HEK293T (cell line): ENCODE measurements around the gene TYRP1.
A peak's percentile ranks its signal among the peaks of the same experiment; 100 is the strongest.

Experiments used
- CTCF ChIA-PET: fragments of 350-600 bp; formaldehyde crosslinking; extraction: SDS; loops from one replicate; lab custom pipeline; 2021; ENCODE audit warnings: antibody characterized with exemption, inconsistent platforms; lab: Yijun Ruan, JAX
- POLR2A ChIA-PET: fragments of 350-600 bp; formaldehyde crosslinking; extraction: SDS; loops from one replicate; lab custom pipeline; 2020; ENCODE audit warnings: antibody characterized with exemption, inconsistent platforms; lab: Yijun Ruan, JAX
- DNase-seq: peaks from one replicate; pipeline ENCODE4 v3.0.0; 2012; ENCODE audit warnings: mixed read lengths; ENCODE audit errors: extremely low spot score
- ARNT ChIP-seq: fragments of 450-650 bp; IDR thresholded peaks from 2 replicates; pipeline ENCODE4 v1.6.1; 2017; ENCODE audit warnings: mild to moderate bottlenecking
- BHLHE40 ChIP-seq: fragments of 450-650 bp; IDR thresholded peaks from 2 replicates; pipeline ENCODE4 v1.6.1; 2016; ENCODE audit warnings: mild to moderate bottlenecking, moderate library complexity, borderline replicate concordance
- CTBP1 ChIP-seq: fragments of 450-650 bp; IDR thresholded peaks from 2 replicates; pipeline ENCODE4 v1.6.1; 2016; ENCODE audit warnings: borderline replicate concordance
- ELF4 ChIP-seq: fragments of 450-650 bp; IDR thresholded peaks from 2 replicates; pipeline ENCODE4 v1.6.1; 2017; ENCODE audit warnings: antibody characterized with exemption
- FOXA1 ChIP-seq: fragments of 450-650 bp; IDR thresholded peaks from 2 replicates; pipeline ENCODE4 v1.6.1; 2016; ENCODE audit warnings: mild to moderate bottlenecking
- FOXK2 ChIP-seq: fragments of 450-650 bp; IDR thresholded peaks from 2 replicates; pipeline ENCODE4 v1.6.1; 2016; ENCODE audit warnings: mild to moderate bottlenecking
- FOXM1 ChIP-seq: fragments of 450-650 bp; IDR thresholded peaks from 2 replicates; pipeline ENCODE4 v1.6.1; 2017; ENCODE audit warnings: mild to moderate bottlenecking, borderline replicate concordance
- HDGF ChIP-seq: fragments of 450-650 bp; IDR thresholded peaks from 2 replicates; pipeline ENCODE4 v1.6.1; 2017; ENCODE audit warnings: antibody characterized with exemption, borderline replicate concordance
- L3MBTL2 ChIP-seq: fragments of 450-650 bp; conservative IDR thresholded peaks from 2 replicates; pipeline ENCODE4 v1.6.1; 2016; ENCODE audit warnings: mild to moderate bottlenecking
- LEF1 ChIP-seq: fragments of 450-650 bp; IDR thresholded peaks from 2 replicates; pipeline ENCODE4 v1.6.1; 2017; ENCODE audit warnings: mild to moderate bottlenecking, borderline replicate concordance
- NFRKB ChIP-seq: fragments of 450-650 bp; IDR thresholded peaks from 2 replicates; pipeline ENCODE4 v1.6.1; 2016; ENCODE audit warnings: mild to moderate bottlenecking, moderate library complexity
- PKNOX1 ChIP-seq: fragments of 450-650 bp; IDR thresholded peaks from 2 replicates; pipeline ENCODE4 v1.6.1; 2016
- SP1 ChIP-seq: fragments of 450-650 bp; IDR thresholded peaks from 2 replicates; pipeline ENCODE4 v1.6.1; 2017
- SUZ12 ChIP-seq: fragments of 450-650 bp; IDR thresholded peaks from 2 replicates; pipeline ENCODE4 v1.6.1; 2016; ENCODE audit warnings: mild to moderate bottlenecking
- TARDBP ChIP-seq: fragments of 450-650 bp; IDR thresholded peaks from 2 replicates; pipeline ENCODE4 v1.6.1; 2016
- ZNF384 ChIP-seq: fragments of 450-650 bp; IDR thresholded peaks from 2 replicates; pipeline ENCODE4 v1.6.1; 2016

Gene TYRP1

GRCh38 chr9:12701126-12701525 is 7.9 kb downstream of the TYRP1 start:
- ChIA-PET CTCF (interaction anchor here (0.8 kb wide), 1 partner anchor 27 kb away, joined by 3 read pairs; no protein-coding TSS in a partner anchor), POLR2A (no interaction called here)
- TF ChIP-seq ARNT (no peak), FOXK2 (no peak), L3MBTL2 (no peak), LEF1 (no peak), ELF4 (no peak), FOXA1 (no peak), FOXM1 (no peak)
- DNase-seq = no peak

- POLR2A ChIA-PET = no interaction called here
- TF ChIP-seq BHLHE40 (no peak), CTBP1 (no peak), PKNOX1 (no peak), ZNF384 (no peak), ARNT (no peak), HDGF (no peak), FOXK2 (no peak), NFRKB (no peak), L3MBTL2 (no peak), ELF4 (no peak), SUZ12 (no peak)
- peak; percentile 42 for DNase-seq
- CTCF ChIA-PET = interaction anchor here (1.1 to 1.7 kb wide), 2 partner anchors 74 to 388 kb away, joined by 3 to 7 read pairs; no protein-coding TSS in a partner anchor
Observed at GRCh38 chr9:12702160-12702758, 9.1 kb downstream of the TYRP1 start.

GRCh38 chr9:12703996-12704395 is 10.8 kb downstream of the TYRP1 start:
- TF ChIP-seq ELF4 = no peak
- no peak for TF ChIP-seq CTBP1
- TF ChIP-seq L3MBTL2 = no peak
- TF ChIP-seq ARNT = no peak
- TF ChIP-seq SP1 = no peak
- TF ChIP-seq FOXA1 = no peak
- ChIA-PET POLR2A (no interaction called here), CTCF (no interaction called here)
- DNase-seq = no peak

- CTCF ChIA-PET = no interaction called here
- TF ChIP-seq ELF4 (no peak), SUZ12 (no peak), CTBP1 (no peak), L3MBTL2 (no peak), NFRKB (no peak), ZNF384 (no peak), BHLHE40 (no peak), HDGF (no peak), SP1 (no peak), ARNT (no peak), TARDBP (no peak), PKNOX1 (no peak), FOXM1 (no peak), FOXK2 (no peak), FOXA1 (no peak), LEF1 (no peak)
- no peak for DNase-seq
Observed at GRCh38 chr9:12705738-12706391, 12.7 kb downstream of the TYRP1 start.

GRCh38 chr9:12708562-12709298 is 15.5 kb downstream of the TYRP1 start:
- CTCF ChIA-PET = no interaction called here
- TF ChIP-seq ELF4 = no peak
- TF ChIP-seq SP1 = no peak
- no peak for TF ChIP-seq FOXA1
- no peak for TF ChIP-seq TARDBP
- POLR2A ChIA-PET = no interaction called here
- DNase-seq = no peak

More at GRCh38 chr9:12705738-12706391, 12.7 kb downstream of the TYRP1 start:
- POLR2A ChIA-PET = no interaction called here

GRCh38 chr9:12712532-12712931 is 19.3 kb downstream of the TYRP1 start:
- no peak for TF ChIP-seq HDGF
- TF ChIP-seq PKNOX1 = no peak
- TF ChIP-seq CTBP1 = no peak
- TF ChIP-seq SUZ12 = no peak
- no peak for TF ChIP-seq ELF4
- POLR2A ChIA-PET = no interaction called here
- CTCF ChIA-PET = no interaction called here

More at GRCh38 chr9:12712532-12712931, 19.3 kb downstream of the TYRP1 start:
- DNase-seq = no peak
